Fibroblast of pulmonary artery (primary cell): ENCODE data around the gene ZNF687.
"Not testable (repeated sequence)": the region's sequence is repeated elsewhere in the genome, so short reads cannot be mapped to it uniquely, and the experiment has no call there.

Experiments used
- DNase-seq: peaks from one replicate; pipeline ENCODE4 v3.0.0-alpha.2; 2010; ENCODE audit warnings: low read depth
- H3K4me3 ChIP-seq: replicated peaks from 2 replicates; pipeline ENCODE4 v1.5.1; 2011; ENCODE audit warnings: low read depth, mild to moderate bottlenecking, control low read depth, low read length, moderate library complexity
- TF ChIP-seq, protein P1 (sequence below): IDR thresholded peaks from 2 replicates; pipeline ENCODE4 v1.5.1; 2011; ENCODE audit warnings: mild to moderate bottlenecking, control low read depth, low read length, inconsistent platforms; ENCODE audit errors: missing control alignments

The ZNF687 gene

DNA sequence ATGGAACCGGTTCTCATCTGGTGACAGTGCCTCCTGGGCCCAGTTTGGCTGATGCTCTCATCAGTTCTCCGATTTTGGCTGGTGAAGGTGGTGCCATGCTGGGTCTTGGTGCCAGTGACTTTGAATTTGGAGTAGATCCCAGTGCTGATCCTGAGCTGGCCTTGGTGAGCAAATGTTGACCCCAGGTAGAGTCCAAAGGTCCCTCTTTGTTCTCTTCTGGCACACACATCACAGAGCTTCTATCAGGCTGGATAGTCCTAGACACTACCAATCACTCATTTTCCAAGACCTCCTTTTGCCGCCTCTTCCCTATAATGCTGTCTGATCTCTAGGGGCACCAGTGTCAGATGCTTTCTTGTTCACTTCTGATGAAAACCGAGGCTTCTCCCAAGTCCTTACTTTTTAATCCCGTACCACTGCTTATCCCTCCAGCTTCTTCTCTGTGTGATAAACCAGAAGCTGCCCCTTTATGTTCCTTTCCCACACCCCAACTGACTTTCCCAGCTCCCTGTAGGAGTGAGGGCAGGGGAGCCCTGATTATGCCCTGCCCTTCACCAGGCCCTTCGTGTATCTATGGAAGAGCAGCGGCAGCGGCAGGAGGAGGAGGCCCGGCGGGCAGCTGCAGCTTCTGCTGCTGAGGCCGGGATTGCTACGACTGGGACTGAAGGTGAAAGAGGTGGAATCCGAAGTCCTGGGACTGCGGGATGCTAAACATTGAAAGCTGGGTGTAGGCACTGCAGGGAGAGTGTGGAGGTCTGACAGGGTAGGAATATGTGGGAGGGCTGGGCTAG, 16.5 kb upstream of the ZNF687 start:
- H3K4me3 ChIP-seq: no peak overlapping the region
- TF ChIP-seq, protein P1, sequence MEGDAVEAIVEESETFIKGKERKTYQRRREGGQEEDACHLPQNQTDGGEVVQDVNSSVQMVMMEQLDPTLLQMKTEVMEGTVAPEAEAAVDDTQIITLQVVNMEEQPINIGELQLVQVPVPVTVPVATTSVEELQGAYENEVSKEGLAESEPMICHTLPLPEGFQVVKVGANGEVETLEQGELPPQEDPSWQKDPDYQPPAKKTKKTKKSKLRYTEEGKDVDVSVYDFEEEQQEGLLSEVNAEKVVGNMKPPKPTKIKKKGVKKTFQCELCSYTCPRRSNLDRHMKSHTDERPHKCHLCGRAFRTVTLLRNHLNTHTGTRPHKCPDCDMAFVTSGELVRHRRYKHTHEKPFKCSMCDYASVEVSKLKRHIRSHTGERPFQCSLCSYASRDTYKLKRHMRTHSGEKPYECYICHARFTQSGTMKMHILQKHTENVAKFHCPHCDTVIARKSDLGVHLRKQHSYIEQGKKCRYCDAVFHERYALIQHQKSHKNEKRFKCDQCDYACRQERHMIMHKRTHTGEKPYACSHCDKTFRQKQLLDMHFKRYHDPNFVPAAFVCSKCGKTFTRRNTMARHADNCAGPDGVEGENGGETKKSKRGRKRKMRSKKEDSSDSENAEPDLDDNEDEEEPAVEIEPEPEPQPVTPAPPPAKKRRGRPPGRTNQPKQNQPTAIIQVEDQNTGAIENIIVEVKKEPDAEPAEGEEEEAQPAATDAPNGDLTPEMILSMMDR: no peak
- no peak for DNase-seq

DNA sequence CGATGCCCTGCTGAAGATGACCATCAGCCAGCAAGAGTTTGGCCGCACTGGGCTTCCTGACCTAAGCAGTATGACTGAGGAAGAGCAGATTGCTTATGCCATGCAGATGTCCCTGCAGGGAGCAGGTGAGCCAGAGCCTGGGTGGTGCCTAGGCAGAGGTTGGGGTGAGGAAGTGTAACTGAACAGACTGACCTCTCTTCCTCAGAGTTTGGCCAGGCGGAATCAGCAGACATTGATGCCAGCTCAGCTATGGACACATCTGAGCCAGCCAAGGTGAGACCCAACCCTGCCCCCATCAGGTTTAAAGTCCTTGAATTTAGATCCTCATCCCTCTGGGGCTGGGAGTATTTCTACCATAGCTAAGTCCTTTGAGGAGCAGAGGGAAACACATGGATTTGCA, 15.8 kb upstream of the ZNF687 start:
- no peak for DNase-seq
- TF ChIP-seq, protein P1: no peak
- H3K4me3 ChIP-seq: no peak overlapping the region

DNA sequence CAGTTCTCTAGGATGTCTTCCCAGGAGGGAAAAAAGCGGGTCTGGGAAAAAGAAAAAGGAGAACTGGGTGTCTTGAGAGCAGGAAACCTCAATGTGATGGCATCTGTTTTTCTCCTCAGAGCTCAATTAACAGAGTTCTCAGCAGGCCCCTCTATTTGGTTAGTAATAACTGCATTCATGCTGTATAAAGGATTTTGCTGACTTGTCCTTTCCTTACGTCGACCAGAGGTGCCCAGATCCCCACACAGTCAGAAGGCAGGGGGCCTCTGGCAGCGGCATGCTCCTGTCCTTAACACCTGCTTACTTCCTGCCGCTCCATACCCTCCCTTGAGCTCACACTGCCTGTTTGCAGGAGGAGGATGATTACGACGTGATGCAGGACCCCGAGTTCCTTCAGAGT, 15.3 kb upstream of the ZNF687 start:
- DNase-seq: no peak
- TF ChIP-seq, protein P1: no peak
- H3K4me3 ChIP-seq: no peak overlapping the region

DNA sequence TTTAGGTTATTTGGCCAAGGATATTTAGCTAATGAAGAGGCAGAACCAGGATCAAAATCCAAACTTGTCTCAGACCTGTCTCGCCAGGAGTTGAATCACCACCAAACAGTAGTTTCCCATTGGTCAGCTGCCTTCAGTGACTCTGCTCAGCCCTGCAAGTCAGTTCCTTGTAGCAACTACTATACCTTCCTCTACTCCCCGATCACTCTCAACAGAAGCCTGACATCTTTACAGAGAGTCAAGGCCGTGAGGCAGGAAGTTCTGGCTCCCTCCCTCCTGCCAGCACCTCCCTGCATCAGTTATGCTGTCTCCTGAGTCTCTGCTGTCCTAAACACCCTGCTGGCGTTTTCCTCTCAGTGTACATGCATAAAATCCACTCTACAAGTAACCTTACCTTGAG, 14.3 kb upstream of the ZNF687 start:
- no peak for DNase-seq
- TF ChIP-seq, protein P1: no peak
- no peak overlapping the region for H3K4me3 ChIP-seq

DNA sequence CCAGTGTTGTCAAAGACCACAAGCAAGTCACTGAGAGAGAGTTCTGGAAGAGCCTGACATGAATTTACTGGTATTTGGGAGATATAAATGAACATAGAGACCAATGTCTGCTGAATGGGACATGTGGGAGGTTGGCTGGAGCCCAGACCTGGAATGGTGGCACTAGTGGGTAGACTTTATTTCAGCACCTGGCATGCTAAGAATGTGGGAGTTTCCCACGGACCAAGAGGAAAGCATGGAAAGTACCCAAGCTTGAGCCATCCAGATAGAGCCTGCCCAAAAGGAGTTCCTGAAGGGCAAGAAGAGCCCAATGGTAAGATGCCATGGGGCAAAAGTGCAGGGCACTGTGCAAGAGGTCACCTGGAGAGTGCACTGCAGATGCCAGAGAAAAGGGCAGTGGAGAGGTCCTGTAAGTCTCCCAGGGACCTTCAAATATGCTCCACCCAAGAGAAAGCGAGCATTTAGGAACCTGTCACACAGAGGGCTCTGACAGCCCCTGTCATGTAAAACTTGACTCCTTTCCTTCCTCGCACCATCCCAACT, 8.1 kb upstream of the ZNF687 start:
- no peak overlapping the region for H3K4me3 ChIP-seq
- TF ChIP-seq, protein P1: no peak
- DNase-seq: no peak

DNA sequence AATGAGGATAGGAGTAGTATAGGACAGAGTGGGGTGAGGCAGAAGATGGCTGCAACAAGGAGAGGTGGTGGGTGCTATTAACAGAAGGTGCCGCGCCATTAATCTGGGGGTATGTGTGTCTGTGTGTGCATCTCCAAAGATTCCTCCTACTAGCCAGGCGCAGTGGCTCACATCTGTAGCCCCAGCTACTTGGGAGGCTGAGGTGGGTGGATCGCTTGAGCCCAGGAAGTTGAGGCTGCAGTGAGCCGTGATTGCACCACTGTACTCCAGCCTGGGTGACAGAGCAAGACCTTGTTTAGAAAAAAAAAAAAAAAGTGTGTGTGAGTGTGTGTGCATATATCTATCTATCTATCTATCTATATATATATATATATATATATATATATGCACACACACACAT, 6.8 kb upstream of the ZNF687 start:
- not testable (repeated sequence) for DNase-seq, H3K4me3 ChIP-seq

DNA sequence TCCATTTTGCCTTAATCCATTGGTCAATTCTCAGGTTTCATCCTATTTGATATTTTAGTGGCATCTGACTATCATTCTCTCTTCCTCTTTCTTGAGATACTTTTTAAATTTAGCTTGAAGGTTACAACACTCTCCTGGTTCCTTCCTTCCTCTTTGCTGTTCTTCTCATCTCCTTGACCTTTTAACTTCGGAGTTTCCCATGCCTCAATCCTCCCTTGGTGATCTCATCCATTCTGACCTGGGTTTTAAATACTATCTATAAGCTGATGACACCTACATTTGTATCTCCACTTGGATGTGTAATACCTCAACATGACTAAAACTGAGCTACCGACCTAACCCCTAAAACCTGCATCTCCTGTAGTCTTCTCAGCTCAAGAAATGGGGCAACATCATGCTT, 4.8 kb upstream of the ZNF687 start:
- no peak for DNase-seq
- H3K4me3 ChIP-seq: no peak overlapping the region
- TF ChIP-seq, protein P1: no peak
